ENCODE data around the gene GSE1.

GRCh38 chr16:85674418-85674755 is 61.3 kb downstream of the GSE1 start:
- TF ChIP-seq CTCF (IDR thresholded peaks at IDR 0.05; ENCODE audit: low read depth, low read length) (no peak), MYC (IDR thresholded peaks at IDR 0.05; ENCODE audit: low read depth, low read length) (no peak)

All from NB4 (cell line).